Measurements from ENCODE around the gene PTBP3.
"Not testable (repeated sequence)": the region's sequence is repeated elsewhere in the genome, so short reads cannot be mapped to it uniquely, and the experiment has no call there.

Gene PTBP3

GRCh38 chr9:112203536-112203935 is 129.9 kb downstream of the PTBP3 start:
- DNase-seq (ENCODE audit: low spot score) = no peak

- no peak for DNase-seq (ENCODE audit: low spot score)
Observed at GRCh38 chr9:112200711-112201110, 132.7 kb downstream of the PTBP3 start.

GRCh38 chr9:112198646-112199045 is 134.8 kb downstream of the PTBP3 start:
- no peak for DNase-seq (ENCODE audit: low spot score)

GRCh38 chr9:112194969-112195431 is 138.4 kb downstream of the PTBP3 start:
- no peak for DNase-seq (ENCODE audit: low spot score)

- DNase-seq (ENCODE audit: low spot score) = no peak
Observed at GRCh38 chr9:112193572-112194288, 139.7 kb downstream of the PTBP3 start.

GRCh38 chr9:112190320-112190719 is 143.1 kb downstream of the PTBP3 start:
- DNase-seq (ENCODE audit: low spot score) = not testable (repeated sequence)

- DNase-seq (ENCODE audit: low spot score) = no peak
Observed at GRCh38 chr9:112188884-112189283, 144.5 kb downstream of the PTBP3 start.

GRCh38 chr9:112187404-112187803 is 146.0 kb downstream of the PTBP3 start:
- DNase-seq (ENCODE audit: low spot score) = no peak

- no peak for DNase-seq (ENCODE audit: low spot score)
Observed at GRCh38 chr9:112186695-112187094, 146.7 kb downstream of the PTBP3 start.

GRCh38 chr9:112184946-112185345 is 148.5 kb downstream of the PTBP3 start:
- no peak for DNase-seq (ENCODE audit: low spot score)

GRCh38 chr9:112184221-112184620 is 149.2 kb downstream of the PTBP3 start:
- DNase-seq (ENCODE audit: low spot score) = no peak

- no peak for DNase-seq (ENCODE audit: low spot score)
Observed at GRCh38 chr9:112180387-112180881, 153.0 kb downstream of the PTBP3 start.

GRCh38 chr9:112179816-112180215 is 153.6 kb downstream of the PTBP3 start:
- DNase-seq (ENCODE audit: low spot score) = no peak

- no peak for DNase-seq (ENCODE audit: low spot score)
Observed at GRCh38 chr9:112176524-112176923, 156.9 kb downstream of the PTBP3 start.

- DNase-seq (ENCODE audit: low spot score) = no peak
Observed at GRCh38 chr9:112175796-112176315, 157.6 kb downstream of the PTBP3 start.

- peak; percentile 66 for DNase-seq (ENCODE audit: low spot score)
Observed at GRCh38 chr9:112174965-112175795, 158.2 kb downstream of the PTBP3 start, which contains the start of gene SUSD1. SUSD1 (minus strand) TSS chr9:112175297; CDS start chr9:112175235, 62 bp downstream.

- DNase-seq (ENCODE audit: low spot score) = peak; percentile 61
Observed at GRCh38 chr9:112174222-112174964, 159.0 kb downstream of the PTBP3 start.

- no peak for DNase-seq (ENCODE audit: low spot score)
Observed at GRCh38 chr9:112173489-112174221, 159.8 kb downstream of the PTBP3 start.

- no peak for DNase-seq (ENCODE audit: low spot score)
Observed at GRCh38 chr9:112170968-112171367, 162.5 kb downstream of the PTBP3 start.

- DNase-seq (ENCODE audit: low spot score) = no peak
Observed at GRCh38 chr9:112170235-112170634, 163.2 kb downstream of the PTBP3 start.

- DNase-seq (ENCODE audit: low spot score) = no peak
Observed at GRCh38 chr9:112169368-112169767, 164.1 kb downstream of the PTBP3 start.
